NCI-H1694 treated with DMSO at 0.1 percent for 48 hours (cell line): ENCODE results near the gene GZMB.
"Not testable (repeated sequence)": the region's sequence is repeated elsewhere in the genome, so short reads cannot be mapped to it uniquely, and the experiment has no call there.

Experiments used
- DNase-seq: peaks from one replicate; lab custom pipeline; 2025; lab: John Stamatoyannopoulos, UW

GZMB gene

GRCh38 chr14:24631749-24632335 is 2.1 kb downstream of the GZMB start:
- DNase-seq: no peak

DNA sequence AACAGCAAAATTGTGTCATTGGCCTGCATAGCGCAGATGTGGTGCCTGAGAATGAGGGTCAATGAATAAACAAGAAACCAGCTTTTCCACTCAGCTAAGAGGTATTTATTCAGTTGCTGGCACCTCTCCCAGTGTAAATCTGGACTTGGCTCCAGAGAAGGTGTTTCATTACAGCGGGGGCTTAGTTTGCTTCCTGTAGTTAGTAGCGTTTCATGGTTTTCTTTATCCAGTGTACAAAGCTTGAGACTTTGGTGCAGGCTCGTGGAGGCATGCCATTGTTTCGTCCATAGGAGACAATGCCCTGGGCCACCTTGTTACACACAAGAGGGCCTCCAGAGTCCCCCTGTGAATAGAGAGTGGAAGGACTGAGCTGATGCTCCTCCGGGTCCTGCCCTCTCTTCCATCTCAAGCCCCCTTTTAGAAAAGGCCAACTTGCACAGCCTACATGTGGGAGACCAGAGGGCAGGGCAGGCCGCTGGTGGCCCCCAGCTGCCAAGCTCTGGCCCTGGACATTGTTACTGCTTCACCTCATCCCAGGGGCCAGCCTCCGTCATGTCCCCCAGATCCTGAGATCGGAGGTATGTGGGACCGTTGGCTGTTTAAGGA is 3.0 kb downstream of the GZMB start:
- no peak for DNase-seq

DNA sequence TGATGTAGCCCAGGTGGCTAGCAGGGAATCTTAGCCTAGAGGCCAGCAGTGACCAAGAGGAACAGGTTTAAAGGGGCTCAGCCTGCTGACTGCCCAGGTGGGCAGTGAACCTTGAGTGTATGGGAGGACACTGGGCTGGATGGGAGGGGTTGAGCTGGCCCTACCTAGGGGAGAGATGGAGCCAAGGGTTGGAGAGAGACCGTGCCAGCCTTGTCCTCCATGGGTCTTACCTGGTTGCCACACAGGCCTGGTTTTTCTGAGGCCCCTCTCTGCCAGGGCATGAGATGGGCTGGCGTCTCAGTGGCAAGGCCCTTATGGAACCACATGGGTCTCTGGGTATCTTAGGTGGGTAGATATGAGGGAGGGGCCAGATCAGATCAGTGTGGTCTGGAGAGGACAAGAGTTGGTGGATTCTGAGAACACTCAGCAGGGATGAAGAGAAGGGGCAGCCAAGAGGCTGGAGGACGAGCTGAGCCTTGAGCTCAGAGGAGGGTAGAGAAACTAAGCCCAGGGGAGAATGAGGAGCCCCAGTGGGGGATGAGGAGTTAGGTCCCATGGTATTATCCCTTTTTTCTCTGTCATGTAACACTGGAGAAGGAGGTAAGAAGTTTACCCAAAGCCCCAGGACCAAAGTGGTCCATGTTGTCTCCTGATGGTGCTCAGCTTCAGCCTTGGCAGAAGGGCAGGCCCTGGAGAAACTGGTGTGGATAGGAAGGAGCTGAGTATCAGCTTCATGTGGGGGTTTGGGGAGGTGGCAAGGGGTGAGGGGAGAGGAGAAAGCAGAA is 3.7 kb downstream of the GZMB start:
- DNase-seq: no peak

GRCh38 chr14:24629521-24629920 is 4.5 kb downstream of the GZMB start:
- no peak for DNase-seq

- DNase-seq: no peak
Observed at GRCh38 chr14:24613747-24614146, 20.2 kb downstream of the GZMB start.

GRCh38 chr14:24613241-24613640 is 20.7 kb downstream of the GZMB start:
- no peak for DNase-seq

- DNase-seq: no peak
Observed at GRCh38 chr14:24612196-24612595, 21.8 kb downstream of the GZMB start.

GRCh38 chr14:24609655-24610344 is 24.2 kb downstream of the GZMB start, which contains the start of gene GZMH:
Gene GZMH (minus strand): TSS chr14:24609685. CDS start chr14:24609613, 72 bp downstream.
- no peak for DNase-seq

GRCh38 chr14:24607635-24608514 is 26.1 kb downstream of the GZMB start:
- DNase-seq: no peak

DNA sequence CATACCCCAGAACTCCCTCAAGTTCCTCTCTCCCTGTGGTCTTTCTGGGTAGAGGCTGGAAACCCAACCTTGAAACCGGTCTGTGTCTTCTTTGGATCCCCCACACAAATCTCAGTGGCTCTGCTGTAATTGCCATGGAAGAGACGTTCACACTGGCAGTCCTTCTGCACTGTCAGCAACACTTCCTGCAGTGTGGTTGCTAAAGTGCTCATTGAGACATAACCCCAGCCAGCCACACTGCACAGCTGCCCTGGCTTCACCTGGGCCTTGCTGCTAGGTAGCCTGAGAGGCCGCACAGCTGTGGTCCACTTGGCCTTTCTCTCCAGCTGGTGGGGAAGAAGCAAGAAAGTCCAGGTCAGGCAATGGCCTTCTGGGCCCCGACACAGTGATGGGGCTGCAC is 26.9 kb downstream of the GZMB start:
- no peak for DNase-seq

GRCh38 chr14:24606297-24606696 is 27.7 kb downstream of the GZMB start:
- no peak for DNase-seq

GRCh38 chr14:24605435-24606190 is 28.4 kb downstream of the GZMB start:
- DNase-seq: peak; percentile 8

- DNase-seq: no peak
Observed at GRCh38 chr14:24597403-24597802, 36.6 kb downstream of the GZMB start.

DNA sequence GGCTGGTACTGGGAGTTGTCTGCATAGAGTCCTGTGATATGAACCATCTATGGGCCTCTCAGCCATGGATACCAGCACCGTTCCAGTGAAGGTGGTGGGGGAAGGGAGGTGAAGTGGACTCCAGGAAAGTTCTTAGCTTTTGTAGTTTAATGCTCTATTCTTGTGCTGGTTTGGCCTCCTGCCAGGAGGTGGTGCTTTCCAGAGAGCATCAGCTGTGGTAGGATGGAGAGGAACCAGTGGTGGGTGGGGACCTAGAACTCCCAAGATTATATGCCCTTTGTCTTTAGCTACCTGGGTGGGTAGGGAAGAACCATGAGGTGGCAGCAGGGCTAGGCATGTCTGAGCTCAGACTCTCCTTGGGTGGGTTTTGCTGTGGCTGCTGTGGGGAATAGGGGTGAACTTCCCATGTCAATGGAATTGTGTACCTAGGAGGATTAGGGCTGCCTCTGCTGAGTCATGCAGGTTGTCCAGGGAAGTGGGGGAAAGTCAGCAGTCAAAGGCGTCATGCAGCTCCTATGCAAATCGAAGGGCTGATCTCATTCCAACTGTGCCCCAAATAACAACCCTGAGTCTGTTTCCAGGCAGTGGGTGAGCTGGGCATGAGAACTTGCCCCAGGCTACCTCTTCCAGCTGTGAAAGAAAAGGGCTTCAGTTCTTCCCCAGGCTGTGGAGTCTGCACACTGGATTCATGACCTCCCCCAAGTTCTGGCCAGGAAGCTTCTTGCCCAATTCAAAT is 38.7 kb downstream of the GZMB start:
- DNase-seq: no peak

DNA sequence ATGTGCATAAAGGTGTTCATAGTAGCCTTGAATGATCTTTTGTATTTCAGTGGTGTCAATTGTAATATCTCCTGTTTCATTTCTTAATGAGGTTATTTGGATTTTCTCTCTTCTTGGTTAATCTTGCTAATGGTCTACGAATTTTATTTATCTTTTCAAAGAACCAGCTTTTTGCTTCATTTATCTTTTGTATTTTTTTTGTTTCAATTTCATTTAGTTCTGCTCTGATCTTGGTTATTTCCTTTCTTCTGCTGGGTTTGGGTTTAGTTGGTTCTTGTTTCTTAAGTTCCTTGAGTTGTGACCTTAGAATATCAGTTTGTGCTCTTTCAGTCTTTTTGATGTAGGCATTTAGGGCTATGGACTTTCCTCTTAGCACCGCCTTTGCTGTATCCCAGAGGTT is 43.0 kb downstream of the GZMB start:
- DNase-seq: not testable (repeated sequence)

DNA sequence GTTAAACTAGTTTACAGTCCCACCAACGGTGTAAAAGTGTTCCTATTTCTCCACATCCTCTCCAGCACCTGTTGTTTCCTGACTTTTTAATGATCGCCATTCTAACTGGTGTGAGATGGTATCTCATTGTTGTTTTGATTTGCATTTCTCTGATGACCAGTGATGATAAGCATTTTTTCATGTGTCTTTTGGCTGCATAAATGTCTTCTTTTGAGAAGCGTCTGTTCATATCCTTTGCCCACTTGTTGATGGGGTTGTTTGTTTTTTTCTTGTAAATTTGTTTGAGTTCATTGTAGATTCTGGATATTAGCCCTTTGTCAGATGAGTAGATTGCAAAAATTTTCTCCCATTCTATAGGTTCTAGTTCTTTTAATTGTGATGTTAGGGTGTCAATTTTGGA is 49.6 kb downstream of the GZMB start:
- DNase-seq: not testable (repeated sequence)
